ENCODE measurements around the gene ATXN2.
"Not testable (repeated sequence)": the region's sequence is repeated elsewhere in the genome, so short reads cannot be mapped to it uniquely, and the experiment has no call there.

The ATXN2 gene

DNA sequence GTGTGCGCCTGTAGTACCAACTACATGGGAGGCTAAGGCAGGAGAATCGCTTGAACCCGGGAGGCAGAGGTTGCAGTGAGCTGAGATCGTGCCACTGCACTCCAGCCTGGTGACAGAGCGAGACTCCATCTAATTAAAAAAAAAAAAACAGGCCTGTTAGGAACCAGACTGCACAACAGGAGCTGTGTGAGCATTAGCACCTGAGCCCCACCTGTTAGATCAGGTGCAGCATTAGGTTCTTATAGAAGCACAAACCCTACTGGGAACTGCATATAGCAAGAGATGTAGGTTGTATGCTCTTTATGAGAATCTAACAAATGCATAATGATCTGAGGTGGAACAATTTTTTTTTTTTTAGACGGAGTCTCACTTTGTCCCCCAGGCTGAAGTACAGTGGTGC lies 8.6 kb downstream of the ATXN2 start:
- H3K27me3 Mint-ChIP-seq: no peaks in the 10 kb centered on the region

GRCh38 chr12:111589601-111590000 lies 9.5 kb downstream of the ATXN2 start:
- H3K27ac Mint-ChIP-seq: no peak overlapping the region
- no peak for DNase-seq
- ATAC-seq (replicated peaks): no peak
- peaks cover 0 to 5% of the 10 kb centered on the region in 2 donors for H3K36me3 Mint-ChIP-seq
- peaks cover 6 to 29% of the 10 kb centered on the region in 2 donors for H3K4me1 Mint-ChIP-seq
- H3K27me3 Mint-ChIP-seq: no peaks in the 10 kb centered on the region
- H3K4me3 Mint-ChIP-seq: no peak overlapping the region
- H3K9me3 Mint-ChIP-seq: no peaks in the 10 kb centered on the region

More for the DNA sequence above, 8.6 kb downstream of the ATXN2 start:
- no peak overlapping the region for H3K4me3 Mint-ChIP-seq
- no peak overlapping the region for H3K27ac Mint-ChIP-seq
- peaks cover 0 to 5% of the 10 kb centered on the region in 2 donors for H3K36me3 Mint-ChIP-seq
- ATAC-seq (replicated peaks) (no peak), DNase-seq (no peak)
- peaks cover 8 to 38% of the 10 kb centered on the region in 2 donors for H3K4me1 Mint-ChIP-seq
- no peaks in the 10 kb centered on the region for H3K9me3 Mint-ChIP-seq

DNA sequence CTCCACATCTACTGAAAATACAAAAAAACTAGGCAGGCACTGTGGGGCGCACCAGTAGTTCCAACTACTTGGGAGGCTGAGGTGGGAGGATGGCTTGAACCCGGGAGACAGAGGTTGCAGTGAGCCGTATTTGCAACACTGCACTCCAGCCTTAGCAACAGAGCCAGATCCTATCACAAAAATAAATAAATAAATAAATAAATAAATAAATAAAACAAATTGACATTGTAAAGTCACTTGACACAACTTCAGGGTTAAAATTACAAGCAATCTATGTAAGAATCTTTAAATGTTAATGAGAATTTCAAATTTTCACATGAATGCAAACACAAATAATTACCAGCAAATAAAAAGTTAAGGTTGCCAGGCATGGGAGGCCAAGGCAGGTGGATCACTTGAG lies 11.1 kb downstream of the ATXN2 start:
- Mint-ChIP-seq H3K4me3 (no peak overlapping the region), H3K27me3 (no peaks in the 10 kb centered on the region), H3K27ac (no peak overlapping the region), H3K9me3 (no peaks in the 10 kb centered on the region), H3K4me1 (peaks cover 2 to 22% of the 10 kb centered on the region in 2 donors), H3K36me3 (peaks cover 0 to 5% of the 10 kb centered on the region in 2 donors)
- DNase-seq (no peak), ATAC-seq (replicated peaks) (no peak)

- peaks cover 2 to 22% of the 10 kb centered on the region in 2 donors for H3K4me1 Mint-ChIP-seq
- no peak overlapping the region for H3K4me3 Mint-ChIP-seq
- DNase-seq (no peak), ATAC-seq (replicated peaks) (no peak)
- no peaks in the 10 kb centered on the region for H3K9me3 Mint-ChIP-seq
- no peak overlapping the region for H3K27ac Mint-ChIP-seq
- H3K36me3 Mint-ChIP-seq: peaks cover under 1 to 5% of the 10 kb centered on the region in 2 donors
- no peaks in the 10 kb centered on the region for H3K27me3 Mint-ChIP-seq
Measured at GRCh38 chr12:111586986-111587385, 12.1 kb downstream of the ATXN2 start.

- ATAC-seq (replicated peaks): no peak
- H3K9me3 Mint-ChIP-seq: no peaks in the 10 kb centered on the region
- no peak overlapping the region for H3K4me3 Mint-ChIP-seq
- no peak overlapping the region for H3K27ac Mint-ChIP-seq
- peaks cover 10 to 13% of the 10 kb centered on the region in 2 donors for H3K36me3 Mint-ChIP-seq
- no peak for DNase-seq
- H3K27me3 Mint-ChIP-seq: no peaks in the 10 kb centered on the region
- peaks cover 5 to 31% of the 10 kb centered on the region in 2 donors for H3K4me1 Mint-ChIP-seq
Measured at GRCh38 chr12:111585690-111586089, 13.4 kb downstream of the ATXN2 start.

GRCh38 chr12:111584959-111585358 lies 14.2 kb downstream of the ATXN2 start:
- peaks cover 7 to 27% of the 10 kb centered on the region in 2 donors for H3K4me1 Mint-ChIP-seq
- H3K36me3 Mint-ChIP-seq: peaks cover 14 to 16% of the 10 kb centered on the region in 2 donors
- DNase-seq: no peak
- H3K27ac Mint-ChIP-seq: no peak overlapping the region
- H3K27me3 Mint-ChIP-seq: no peaks in the 10 kb centered on the region
- no peak for ATAC-seq (replicated peaks)
- no peaks in the 10 kb centered on the region for H3K9me3 Mint-ChIP-seq
- H3K4me3 Mint-ChIP-seq: no peak overlapping the region

DNA sequence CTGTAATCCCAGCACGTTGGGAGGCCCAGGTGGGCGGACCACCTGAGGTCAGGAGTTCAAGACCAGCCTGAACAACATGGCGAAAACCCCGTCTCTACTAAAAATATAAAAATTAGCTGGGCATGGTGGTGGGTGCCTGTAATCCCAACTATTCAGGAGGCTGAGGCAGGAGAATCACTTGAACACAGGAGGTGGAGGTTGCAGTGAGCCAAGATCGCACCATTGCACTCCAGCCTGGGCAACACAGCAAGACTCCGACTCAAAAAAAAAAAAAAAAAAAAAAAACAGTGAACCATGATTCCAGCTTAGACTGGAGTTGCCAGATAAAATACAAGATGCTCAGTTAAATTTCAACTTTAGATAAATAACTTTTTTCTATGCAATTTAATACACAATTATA lies 15.6 kb downstream of the ATXN2 start:
- H3K36me3 Mint-ChIP-seq: peaks cover 14 to 19% of the 10 kb centered on the region in 2 donors
- not testable (repeated sequence) for H3K27me3 Mint-ChIP-seq; H3K27ac Mint-ChIP-seq; H3K9me3 Mint-ChIP-seq; DNase-seq; ATAC-seq (replicated peaks); H3K4me3 Mint-ChIP-seq
- peaks cover 8 to 37% of the 10 kb centered on the region in 2 donors for H3K4me1 Mint-ChIP-seq

- Mint-ChIP-seq H3K27me3 (no peaks in the 10 kb centered on the region), H3K9me3 (no peaks in the 10 kb centered on the region), H3K4me3 (no peak overlapping the region), H3K27ac (peak overlapping the region; percentile 62), H3K4me1 (peaks cover 12 to 43% of the 10 kb centered on the region in 2 donors), H3K36me3 (peaks cover 16 to 17% of the 10 kb centered on the region in 2 donors)
- ATAC-seq (replicated peaks): no peak
- no peak for DNase-seq
Measured at GRCh38 chr12:111582133-111582747, 16.9 kb downstream of the ATXN2 start.

GRCh38 chr12:111581434-111582132 lies 17.5 kb downstream of the ATXN2 start:
- ATAC-seq (replicated peaks) (no peak), DNase-seq (no peak)
- no peaks in the 10 kb centered on the region for H3K27me3 Mint-ChIP-seq
- no peak overlapping the region for H3K4me3 Mint-ChIP-seq
- peaks cover 16 to 17% of the 10 kb centered on the region in 2 donors for H3K36me3 Mint-ChIP-seq
- peak overlapping the region; percentile 62 for H3K27ac Mint-ChIP-seq
- H3K9me3 Mint-ChIP-seq: no peaks in the 10 kb centered on the region
- H3K4me1 Mint-ChIP-seq: peaks cover 12 to 38% of the 10 kb centered on the region in 2 donors

- Mint-ChIP-seq H3K36me3 (peaks cover 15 to 17% of the 10 kb centered on the region in 2 donors), H3K9me3 (no peaks in the 10 kb centered on the region), H3K4me1 (peaks cover 11 to 30% of the 10 kb centered on the region in 2 donors), H3K27ac (no peak overlapping the region), H3K27me3 (no peaks in the 10 kb centered on the region), H3K4me3 (no peak overlapping the region)
- DNase-seq (no peak), ATAC-seq (replicated peaks) (no peak)
Measured at GRCh38 chr12:111580737-111581136, 18.4 kb downstream of the ATXN2 start.

DNA sequence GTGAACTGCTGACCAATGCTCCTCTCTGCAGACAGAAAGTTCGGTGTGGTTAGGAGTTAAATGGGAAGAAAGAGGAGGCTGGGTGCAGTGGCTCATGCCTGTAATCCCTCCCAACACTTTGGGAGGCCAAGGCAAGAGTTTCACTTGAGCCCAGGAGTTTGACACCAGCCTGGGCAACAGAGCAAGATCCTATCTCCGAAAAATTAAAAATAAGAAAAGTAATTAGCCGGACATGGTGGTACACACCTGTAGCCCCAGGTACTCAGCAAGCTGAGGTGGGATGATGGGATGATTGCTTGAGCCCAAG lies 19.0 kb downstream of the ATXN2 start:
- Mint-ChIP-seq H3K27ac (no peak overlapping the region), H3K9me3 (no peaks in the 10 kb centered on the region), H3K4me1 (peaks cover 10 to 28% of the 10 kb centered on the region in 2 donors), H3K27me3 (no peaks in the 10 kb centered on the region), H3K4me3 (no peak overlapping the region), H3K36me3 (peaks cover 15 to 17% of the 10 kb centered on the region in 2 donors)
- DNase-seq: no peak
- no peak for ATAC-seq (replicated peaks)

DNA sequence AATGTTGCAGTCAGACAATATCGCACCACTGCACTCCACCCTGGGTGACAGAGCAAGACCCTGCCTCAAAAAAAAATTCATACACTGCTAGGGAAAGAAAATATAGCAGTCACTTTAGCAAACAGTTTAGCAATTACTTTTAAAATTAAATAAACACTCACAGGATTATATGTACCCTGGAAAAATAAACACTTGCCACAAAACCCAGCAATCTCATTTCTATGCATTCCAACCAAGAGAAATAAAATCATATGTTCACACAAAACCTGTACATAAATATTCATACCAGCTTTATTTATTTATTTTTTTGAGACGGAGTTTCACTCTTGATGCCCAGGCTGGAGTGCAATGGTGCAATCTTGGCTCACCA lies 20.2 kb downstream of the ATXN2 start:
- Mint-ChIP-seq H3K4me3 (no peak overlapping the region), H3K36me3 (peaks cover 15 to 17% of the 10 kb centered on the region in 2 donors), H3K4me1 (peaks cover 10 to 28% of the 10 kb centered on the region in 2 donors), H3K27me3 (no peaks in the 10 kb centered on the region), H3K27ac (no peak overlapping the region), H3K9me3 (no peaks in the 10 kb centered on the region)
- ATAC-seq (replicated peaks) (no peak), DNase-seq (no peak)

GRCh38 chr12:111578276-111578970 lies 20.7 kb downstream of the ATXN2 start:
- Mint-ChIP-seq H3K4me1 (peaks cover 10 to 28% of the 10 kb centered on the region in 2 donors), H3K36me3 (peaks cover 15 to 20% of the 10 kb centered on the region in 2 donors), H3K9me3 (no peaks in the 10 kb centered on the region), H3K4me3 (no peak overlapping the region), H3K27ac (no peak overlapping the region), H3K27me3 (no peaks in the 10 kb centered on the region)
- no peak for DNase-seq
- ATAC-seq (replicated peaks): peak; percentile 76 to 79

DNA sequence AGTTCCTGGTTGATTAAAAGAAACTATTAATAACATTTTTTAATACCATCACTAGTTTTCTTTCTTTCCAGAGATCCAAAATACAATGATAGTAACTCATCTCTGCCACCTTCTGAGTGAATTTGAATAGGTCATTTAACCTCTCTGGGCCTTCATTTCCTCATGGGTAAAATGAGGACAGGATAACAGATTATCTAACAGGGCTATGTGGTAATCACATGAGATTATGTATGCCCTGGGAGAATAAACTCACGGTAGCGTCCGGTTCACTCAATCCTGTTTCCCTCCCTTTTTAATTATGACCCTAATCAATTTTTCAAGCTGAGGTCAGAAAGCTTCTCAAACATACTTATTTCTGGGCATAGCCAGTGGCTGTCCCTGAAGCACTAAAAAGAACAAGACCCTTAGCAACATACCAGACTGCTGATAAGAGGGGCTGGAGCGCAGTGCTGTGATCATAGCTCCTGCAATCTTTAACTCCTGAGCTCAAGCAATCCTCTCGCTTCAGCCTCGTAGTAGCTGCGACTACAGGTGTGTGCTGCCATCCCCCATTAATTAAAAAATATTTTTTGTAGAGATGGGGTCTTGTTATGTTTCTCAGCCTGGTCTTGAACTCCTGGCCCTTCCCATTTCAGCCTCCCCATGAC lies 24.2 kb downstream of the ATXN2 start:
- H3K27ac Mint-ChIP-seq: no peak overlapping the region
- no peak for DNase-seq
- peaks cover 13 to 36% of the 10 kb centered on the region in 2 donors for H3K4me1 Mint-ChIP-seq
- no peak overlapping the region for H3K4me3 Mint-ChIP-seq
- H3K27me3 Mint-ChIP-seq: no peaks in the 10 kb centered on the region
- no peaks in the 10 kb centered on the region for H3K9me3 Mint-ChIP-seq
- H3K36me3 Mint-ChIP-seq: peaks cover 6 to 16% of the 10 kb centered on the region in 2 donors
- no peak for ATAC-seq (replicated peaks)

Measured in stimulated activated naive B cell treated with anti-CD40 and anti-IgM and Interleukin-4, amounts not matched to agents 10 μg/mL and 1 μg/mL and 100 μg/mL, for 72 hours (primary cell).